Tibial nerve (tissue), 3 donors: ENCODE results near the gene GNAZ.

Source experiments
- POLR2A ChIP-seq, 2 donors: fragments of 450-650 bp; IDR thresholded peaks; one replicate each; pipeline ENCODE4 v1.6.1; 2017; ENCODE audit warnings: antibody characterized with exemption in 2 of 2, mild to moderate bottlenecking in 2 of 2, moderate library complexity in 2 of 2
- TF ChIP-seq, protein P1 (sequence below), 5 experiments: fragments of 200-600 bp in 3 of 5; fragments of 450-650 bp in 2 of 5; sonication (generic) in 3 of 5; IDR thresholded peaks; one replicate each; pipeline ENCODE4 v1.5.1; 2016 to 2019; ENCODE audit warnings: antibody characterized with exemption in 5 of 5, mild to moderate bottlenecking in 3 of 5, moderate library complexity in 2 of 5

DNA sequence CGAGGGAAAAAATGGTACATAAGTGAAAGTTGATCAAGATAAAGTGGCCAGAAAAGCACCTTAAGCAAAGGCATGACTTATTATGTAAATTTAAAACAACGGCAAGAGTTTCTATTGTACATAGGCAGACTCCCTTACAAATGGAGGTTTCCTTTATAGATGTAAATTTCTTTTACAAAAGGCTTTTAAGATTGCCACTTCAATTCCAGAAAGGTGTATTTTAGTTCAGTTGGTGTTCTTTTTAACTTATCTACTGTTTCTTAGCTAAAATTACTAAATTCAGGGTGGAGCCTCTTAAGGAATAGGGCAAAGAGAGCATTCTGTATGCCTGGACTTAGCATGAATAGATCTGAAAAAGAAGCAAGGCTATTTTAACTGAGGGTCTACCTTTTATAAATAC lies 24.9 kb upstream of the GNAZ start:
- TF ChIP-seq POLR2A (IDR thresholded peaks at IDR 0.05) = no peak
- TF ChIP-seq, protein P1, sequence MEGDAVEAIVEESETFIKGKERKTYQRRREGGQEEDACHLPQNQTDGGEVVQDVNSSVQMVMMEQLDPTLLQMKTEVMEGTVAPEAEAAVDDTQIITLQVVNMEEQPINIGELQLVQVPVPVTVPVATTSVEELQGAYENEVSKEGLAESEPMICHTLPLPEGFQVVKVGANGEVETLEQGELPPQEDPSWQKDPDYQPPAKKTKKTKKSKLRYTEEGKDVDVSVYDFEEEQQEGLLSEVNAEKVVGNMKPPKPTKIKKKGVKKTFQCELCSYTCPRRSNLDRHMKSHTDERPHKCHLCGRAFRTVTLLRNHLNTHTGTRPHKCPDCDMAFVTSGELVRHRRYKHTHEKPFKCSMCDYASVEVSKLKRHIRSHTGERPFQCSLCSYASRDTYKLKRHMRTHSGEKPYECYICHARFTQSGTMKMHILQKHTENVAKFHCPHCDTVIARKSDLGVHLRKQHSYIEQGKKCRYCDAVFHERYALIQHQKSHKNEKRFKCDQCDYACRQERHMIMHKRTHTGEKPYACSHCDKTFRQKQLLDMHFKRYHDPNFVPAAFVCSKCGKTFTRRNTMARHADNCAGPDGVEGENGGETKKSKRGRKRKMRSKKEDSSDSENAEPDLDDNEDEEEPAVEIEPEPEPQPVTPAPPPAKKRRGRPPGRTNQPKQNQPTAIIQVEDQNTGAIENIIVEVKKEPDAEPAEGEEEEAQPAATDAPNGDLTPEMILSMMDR (IDR thresholded peaks at IDR 0.05) = no peak
